Globus pallidus (tissue), 1 donor: ENCODE data around the gene ZFYVE26.
"Not testable (repeated sequence)": the region's sequence is repeated elsewhere in the genome, so short reads cannot be mapped to it uniquely, and the experiment has no call there.

Source experiments
- DNase-seq: peaks from one replicate; pipeline ENCODE4 v3.0.0-alpha.2; 2015; ENCODE audit warnings: low spot score

The ZFYVE26 gene

DNA sequence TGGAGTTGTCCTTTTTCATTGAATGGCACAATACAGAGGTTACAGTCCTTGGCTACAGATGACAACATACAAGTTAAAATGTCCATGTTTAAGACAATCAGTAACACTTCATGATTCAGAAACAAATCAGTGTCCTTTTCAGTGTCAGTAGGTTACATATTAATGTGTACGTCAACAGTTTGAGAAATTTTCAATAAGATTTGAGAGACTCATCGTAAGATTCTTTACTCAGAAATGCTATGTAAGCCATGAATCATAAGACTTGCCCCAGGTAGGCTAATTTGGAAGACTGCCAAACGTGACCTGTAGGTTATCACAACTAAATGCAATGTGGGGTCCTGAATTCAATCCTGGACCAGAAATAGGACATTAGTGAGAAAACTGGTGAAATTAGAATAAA, 111.2 kb downstream of the ZFYVE26 start:
- peak; percentile 8 for DNase-seq

GRCh38 chr14:67704484-67705089, 111.8 kb downstream of the ZFYVE26 start:
- DNase-seq: peak; percentile 89

DNA sequence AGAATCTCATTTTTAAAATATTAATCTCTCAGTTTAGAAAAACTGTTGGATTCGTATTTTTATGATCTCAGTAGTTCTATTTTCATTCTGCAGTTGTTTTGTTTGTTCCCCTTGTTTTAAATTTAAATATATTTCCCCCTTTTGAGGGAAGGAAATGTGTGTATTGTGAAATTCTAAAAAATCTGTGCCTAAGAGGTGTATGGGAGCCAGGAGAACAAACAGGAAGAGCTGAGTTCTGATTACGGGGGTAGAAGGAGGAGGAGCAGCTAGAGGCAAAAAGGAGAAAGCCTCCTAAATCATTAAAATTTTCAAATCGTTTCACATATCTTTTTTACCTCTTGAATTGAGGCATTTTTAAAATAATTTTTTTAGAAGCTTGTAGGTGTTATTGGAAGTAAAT, 112.4 kb downstream of the ZFYVE26 start:
- DNase-seq: peak; percentile 13

- not testable (repeated sequence) for DNase-seq
Measured at GRCh38 chr14:67701492-67701891, 114.9 kb downstream of the ZFYVE26 start, which contains the start of gene RDH12. TSS of gene RDH12 (plus strand) at chr14:67701886. CDS start at chr14:67722643, 20,757 bp downstream.

DNA sequence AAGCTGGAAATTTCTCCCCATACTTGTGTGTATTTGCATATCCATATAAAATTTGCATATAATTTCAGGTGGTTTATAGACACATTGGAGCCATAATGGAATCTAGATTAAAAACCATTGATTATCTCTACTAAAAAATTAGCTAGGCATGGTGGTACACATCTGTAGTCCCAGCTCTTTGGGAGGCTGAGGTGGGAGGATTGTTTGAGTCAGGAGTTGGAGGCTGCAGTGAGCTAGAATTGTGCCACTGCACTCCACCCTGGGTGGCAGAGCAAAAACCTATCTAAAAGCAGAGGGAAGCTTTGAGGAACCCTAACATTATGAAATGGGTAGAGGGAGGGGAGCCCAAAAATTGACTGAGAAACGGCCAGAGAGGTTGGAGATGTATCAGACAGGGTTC, 118.2 kb downstream of the ZFYVE26 start:
- no peak for DNase-seq

DNA sequence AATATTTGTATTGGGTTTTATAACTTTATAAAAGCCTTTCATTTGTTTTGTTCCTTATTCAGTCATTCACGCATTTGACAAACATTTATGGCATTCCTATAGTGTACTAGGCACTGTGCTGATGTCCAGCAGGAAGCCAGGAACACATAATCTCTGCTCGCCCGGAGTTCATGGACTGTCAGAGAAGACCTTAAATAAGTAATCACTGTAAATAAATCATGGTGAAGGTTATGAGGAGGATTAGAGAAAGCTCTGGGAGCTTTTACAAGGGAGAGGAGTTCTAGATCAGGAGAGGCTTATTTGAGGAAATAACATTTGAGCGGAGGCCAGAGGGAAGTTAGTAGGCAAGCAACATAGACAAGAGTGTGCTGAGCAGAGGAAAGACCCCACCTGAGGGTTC, 119.4 kb downstream of the ZFYVE26 start:
- no peak for DNase-seq
